Endothelial cell of umbilical vein (primary cell): Measurements from ENCODE around the gene ADAMTS12. TPM values are rescaled to one million over a fixed set of nuclear protein-coding genes. Genes with fewer than 3 reads are reported as not detected.

Experiments used
- BruUV-seq: library from RNA; stranded (reverse); fragments of 400-500 nt; replicated peaks from 2 replicates; lab custom pipeline; 2021; lab: Mats Ljungman, UMichigan
- CTCF ChIA-PET: fragments of 300-600, 350-600 bp; sonication (Branson Sonifier 250); formaldehyde crosslinking; loops from one replicate; lab custom pipeline; 2021; ENCODE audit warnings: antibody characterized with exemption, inconsistent platforms; lab: Charles Lee
- POLR2A ChIA-PET: fragments of 300-600, 350-600 bp; sonication (Branson Sonifier 250); formaldehyde crosslinking; loops from one replicate; lab custom pipeline; 2021; ENCODE audit warnings: antibody characterized with exemption, inconsistent platforms; lab: Charles Lee
- DNase-seq: peaks from one replicate; pipeline ENCODE4 v3.0.0-alpha.2; 2011; ENCODE audit warnings: low read depth, low spot score
- FAIRE-seq: peaks from 2 replicates; lab custom pipeline; 2011; peaks lifted over from hg19 to GRCh38; lab: Jason Lieb, UNC
- H2AFZ ChIP-seq: 2 replicates; pipeline ENCODE4 v1.6.0; 2012; ENCODE audit warnings: low read depth, low read length, control low read depth, inconsistent platforms
- H3K27ac ChIP-seq: 2 replicates; pipeline ENCODE4 v1.5.1; 2011; ENCODE audit warnings: low read depth, mild to moderate bottlenecking, control low read depth, low read length, moderate library complexity; ENCODE audit not compliant: insufficient read depth
- H3K27me3 ChIP-seq, 2 experiments: 2 replicates each; pipeline versions ENCODE4 v1.6.0 to v1.6.1; 2011; ENCODE audit warnings: low read length in 2 of 2, mixed read lengths in 1 of 2; ENCODE audit not compliant: control insufficient read depth in 2 of 2, insufficient read depth in 2 of 2
- H3K36me3 ChIP-seq, 2 experiments: 2 replicates in 1 of 2; 3 replicates in 1 of 2; pipeline ENCODE4 v1.5.1; 2011; ENCODE audit warnings: low read length in 2 of 2, mild to moderate bottlenecking in 1 of 2, moderate library complexity in 1 of 2; ENCODE audit not compliant: control insufficient read depth in 2 of 2, insufficient read depth in 2 of 2; ENCODE audit errors: extremely low read depth in 1 of 2
- H3K4me1 ChIP-seq: 3 replicates; pipeline ENCODE4 v1.5.1; 2011; ENCODE audit warnings: mild to moderate bottlenecking, low read length; ENCODE audit not compliant: control insufficient read depth, insufficient read depth; ENCODE audit errors: extremely low read depth
- H3K4me2 ChIP-seq: 2 replicates; pipeline ENCODE4 v1.6.1; 2011; ENCODE audit warnings: low read length, control low read depth, mixed read lengths; ENCODE audit not compliant: insufficient read depth
- H3K4me3 ChIP-seq, 3 experiments: fragments of 200-600 bp in 1 of 3; sonication (generic), shearing (Covaris generic) in 1 of 3; replicated peaks in 1 of 3; 2 replicates each; pipeline ENCODE4 v1.5.1; 2011 to 2016; ENCODE audit warnings: control low read depth in 3 of 3, low read length in 3 of 3, mild to moderate bottlenecking in 2 of 3, inconsistent platforms in 1 of 3, low read depth in 1 of 3, moderate library complexity in 1 of 3; ENCODE audit not compliant: insufficient read depth in 1 of 3
- H3K79me2 ChIP-seq: 2 replicates; pipeline ENCODE4 v1.6.0; 2012; ENCODE audit warnings: low read length, inconsistent platforms; ENCODE audit not compliant: control insufficient read depth, insufficient read depth
- H3K9ac ChIP-seq: replicated peaks from 2 replicates; pipeline ENCODE3; 2011; ENCODE audit warnings: low read length, control low read depth; ENCODE audit not compliant: insufficient read depth; ENCODE audit errors: extremely low read depth
- H3K9me1 ChIP-seq: replicated peaks from 3 replicates; pipeline ENCODE4 v1.6.0; 2011; ENCODE audit warnings: mild to moderate bottlenecking, low read length; ENCODE audit not compliant: control insufficient read depth, insufficient read depth; ENCODE audit errors: extremely low read depth
- H3K9me3 ChIP-seq: replicated peaks from 2 replicates; pipeline ENCODE4 v1.5.1; 2012; ENCODE audit warnings: low read length, inconsistent platforms; ENCODE audit not compliant: control insufficient read depth, insufficient read depth
- H4K20me1 ChIP-seq: replicated peaks from 2 replicates; pipeline ENCODE3; 2011; ENCODE audit warnings: mild to moderate bottlenecking, low read length; ENCODE audit not compliant: control insufficient read depth, insufficient read depth; ENCODE audit errors: extremely low read depth
- CTCF ChIP-seq, 2 donors: IDR thresholded peaks; 1 replicate in 1 of 2; 2 replicates in 1 of 2; pipeline ENCODE4 v1.5.1; 2011; ENCODE audit warnings: low read length in 2 of 2, mild to moderate bottlenecking in 2 of 2, moderate library complexity in 2 of 2, control low read depth in 1 of 2, inconsistent platforms in 1 of 2, low read depth in 1 of 2; ENCODE audit not compliant: insufficient read depth in 1 of 2; ENCODE audit errors: extremely low read depth in 1 of 2
- EZH2 ChIP-seq: IDR thresholded peaks from 2 replicates; pipeline ENCODE4 v1.6.1; 2012; ENCODE audit warnings: borderline replicate concordance, low read depth, mild to moderate bottlenecking, moderate library complexity, low read length, inconsistent platforms; ENCODE audit not compliant: severe bottlenecking
- FOS ChIP-seq: IDR thresholded peaks from 2 replicates; pipeline ENCODE4 v1.6.1; 2011; ENCODE audit warnings: mild to moderate bottlenecking, low read length, moderate library complexity, borderline replicate concordance; ENCODE audit not compliant: insufficient read depth
- GATA2 ChIP-seq: IDR thresholded peaks from 2 replicates; pipeline ENCODE4 v1.7.0; 2011; ENCODE audit warnings: low read depth, mild to moderate bottlenecking, moderate library complexity, mixed read lengths, low read length; ENCODE audit not compliant: insufficient read length, insufficient read depth
- JUN ChIP-seq: IDR thresholded peaks from 2 replicates; pipeline ENCODE4 v1.6.1; 2011; ENCODE audit warnings: borderline replicate concordance, low read depth; ENCODE audit not compliant: insufficient read length, insufficient read depth
- MAX ChIP-seq: IDR thresholded peaks from 2 replicates; pipeline ENCODE4 v1.6.1; 2011; ENCODE audit not compliant: insufficient read depth, insufficient read length
- MYC ChIP-seq: IDR thresholded peaks from one replicate; pipeline ENCODE4 v1.6.1; 2011; ENCODE audit warnings: mild to moderate bottlenecking, low read depth, low read length
- POLR2A ChIP-seq: IDR thresholded peaks from 2 replicates; pipeline ENCODE4 v1.6.1; 2012; ENCODE audit warnings: low read depth, mild to moderate bottlenecking, control low read depth, low read length
- POLR2AphosphoS5 ChIP-seq: IDR thresholded peaks from 2 replicates; pipeline ENCODE4 v1.6.1; 2012; ENCODE audit warnings: low read depth, mild to moderate bottlenecking, control low read depth, low read length, moderate library complexity; ENCODE audit not compliant: insufficient read depth
- dilution Hi-C: fragments of 300-500 bp; cut with MboI; formaldehyde crosslinking; loops from one replicate; pipeline ENCODE4 v1.15.0; 2019; ENCODE audit warnings: low sequenced_read_pairs; ENCODE audit not compliant: extremely low pct_ligation_motif_present
- intact Hi-C: fragments of 100-400 bp; cut with micrococcal nuclease; formaldehyde crosslinking; loops from one replicate; pipeline ENCODE4 v1.10.0; 2022
- polyA plus RNA-seq, 4 experiments: library from polyadenylated mRNA; depleted of rRNA in 3 of 4; stranded (reverse) in 3 of 4; unstranded in 1 of 4; fragments of >200 nt; gene quantifications; 2 replicates each; pipeline versions ENCODE4 v1.2.1 to v1.2.3, GENCODE V29; 2011 to 2012; ENCODE audit warnings: missing spikeins in 1 of 4
- total RNA-seq: library from RNA; stranded (reverse); gene quantifications from 2 replicates; pipeline ENCODE4 v1.2.3, GENCODE V29; 2021

Gene ADAMTS12
- total and polyA plus RNA-seq, 2 donors (not counting 3 experiments of a cell fraction or from before 2014, with no cell fraction given), result 0.88 TPM; not detected in 1

GRCh38 chr5:33513462-33514185, 378.2 kb downstream of the ADAMTS12 start:
- ChIA-PET CTCF (interaction anchor here (0.5 kb wide), 1 partner anchor 978 kb away, joined by 3 read pairs; no protein-coding TSS in a partner anchor), POLR2A (no interaction called here)
- intact Hi-C loops, result no loop called here
- Histone ChIP-seq H3K27me3 (no peaks in the 10 kb centered on the region), H3K9ac (no peak overlapping the region), H3K4me1 (no peaks in the 10 kb centered on the region), H3K27ac (no peak overlapping the region), H3K4me2 (no peak overlapping the region), H2AFZ (no peak overlapping the region), H3K79me2 (no peaks in the 10 kb centered on the region), H3K4me3 (no peak overlapping the region), H3K36me3 (no peaks in the 10 kb centered on the region), H3K9me3 (no peaks in the 10 kb centered on the region), H4K20me1 (no peaks in the 10 kb centered on the region), H3K9me1 (no peaks in the 10 kb centered on the region)
- no peak for FAIRE-seq
- BruUV-seq, result no TSS peak
- no peak for TF ChIP-seq EZH2
- no peak for TF ChIP-seq GATA2
- TF ChIP-seq CTCF (IDR thresholded peaks at IDR 0.05; ENCODE audit: extremely low read depth in 1 of 2, insufficient read depth in 1 of 2, low read depth in 1 of 2, low read length in 2 of 2), result no peak
- no peak for TF ChIP-seq POLR2A
- TF ChIP-seq MAX, result no peak
- no peak for TF ChIP-seq JUN
- no peak for TF ChIP-seq POLR2AphosphoS5
- no peak for TF ChIP-seq FOS
- TF ChIP-seq MYC, result no peak
- DNase-seq, result no peak
- dilution Hi-C loops, result no loop called here
